Measurements from ENCODE around the gene BCAT1. TPM values are rescaled to one million over a fixed set of nuclear protein-coding genes. Genes with fewer than 3 reads are reported as not detected.

The BCAT1 gene
- total and polyA plus RNA-seq, 2 of the 8 experiments (the other 6 are each of a cell fraction or from before 2014, with no cell fraction given) = 19.7 to 263 TPM

- peaks cover 3% of the 10 kb centered on the region; the same call in 1 of the 2 replicates for H3K23me2 ChIP-seq (ENCODE audit: low read depth, low read length)
- no peak overlapping the region for H3K23ac ChIP-seq (ENCODE audit: insufficient read length)
- H3K9me3 ChIP-seq (ENCODE audit: insufficient read depth in 2 of 2, low read depth in 1 of 2, low read length in 1 of 2) = peaks cover 8 to 13% of the 10 kb centered on the region in 2 experiments; a peak in 3 of 4 replicates
- no peak overlapping the region for H4K91ac ChIP-seq (replicated peaks; ENCODE audit: insufficient read length, low read length)
- no peak overlapping the region for H3K4me3 ChIP-seq (ENCODE audit: extremely low read depth in 1 of 4, insufficient read depth in 2 of 4, low read depth in 3 of 4, low read length in 4 of 4)
- no peak overlapping the region for H2BK12ac ChIP-seq (ENCODE audit: low read depth, low read length)
- no peak overlapping the region for H3K9ac ChIP-seq (replicated peaks in 1 of 4; ENCODE audit: extremely low read depth in 1 of 4, low read depth in 3 of 4, low read length in 3 of 4)
- ChIA-PET CTCF (ENCODE audit: partially characterized antibody) (interaction anchor here (2.6 kb wide), 1 partner anchor 13 kb away, joined by 7 read pairs; no protein-coding TSS in a partner anchor), POLR2A (ENCODE audit: partially characterized antibody) (interaction anchor here (0.6 to 1.4 kb wide), 4 partner anchors 11 to 94 kb away, joined by 3 to 7 read pairs (median 3); partner anchors contain the start of gene BCAT1)
- peaks cover 3% of the 10 kb centered on the region; the same call in 1 of the 2 replicates for H3K79me1 ChIP-seq (ENCODE audit: low read depth, low read length)
- no peak overlapping the region for H2AK5ac ChIP-seq (ENCODE audit: low read depth, low read length)
- H4K8ac ChIP-seq (ENCODE audit: extremely low read depth, insufficient read depth, low read length) = no peak overlapping the region
- 82% methylated on average over 6 of the region's 6 CpGs; no CpG with 5 or more reads in 1 of the 2 experiments for WGBS, 2 experiments (ENCODE audit: extremely low coverage in 1 of 2, insufficient coverage in 1 of 2, insufficient read length in 1 of 2, insufficient replicate concordance in 2 of 2, low coverage in 1 of 2, low lambda C conversion rate in 2 of 2, missing lambda C conversion rate in 1 of 2)
- no peak overlapping the region for H2BK15ac ChIP-seq (ENCODE audit: low read length)
- no peak overlapping the region for H2BK5ac ChIP-seq (ENCODE audit: low read depth, low read length)
- H3K79me2 ChIP-seq (ENCODE audit: control insufficient read depth in 1 of 2, insufficient read depth in 2 of 2, low read length in 2 of 2) = peaks cover 0 to 3% of the 10 kb centered on the region in 2 experiments; a peak in 1 of 4 replicates
- H3K4me2 ChIP-seq (ENCODE audit: insufficient read depth in 1 of 2, low read depth in 2 of 2, low read length in 2 of 2) = no peak overlapping the region
- no peak overlapping the region for H2AFZ ChIP-seq (ENCODE audit: low read length)
- no peak overlapping the region for H3K14ac ChIP-seq (ENCODE audit: insufficient read length)
- H3K56ac ChIP-seq (replicated peaks; ENCODE audit: insufficient read length, low read depth, low read length) = no peak overlapping the region
- FAIRE-seq (no peak), DNase-seq (ENCODE audit: low read depth in 1 of 2, low spot score in 2 of 2) (no peak)
- H2BK120ac ChIP-seq (replicated peaks; ENCODE audit: low read depth, low read length) = no peak overlapping the region
- H3K27me3 ChIP-seq (replicated peaks in 1 of 4; ENCODE audit: control insufficient read depth in 3 of 4, extremely low read depth in 1 of 4, insufficient read depth in 3 of 4, low read length in 3 of 4) = no peaks in the 10 kb centered on the region
- no peak overlapping the region for H4K5ac ChIP-seq (ENCODE audit: insufficient read length, low read depth, low read length)
- peaks cover 0 to 2% (median under 1%) of the 10 kb centered on the region in 4 experiments; a peak in 2 of 7 replicates for H3K4me1 ChIP-seq (replicated peaks in 1 of 4; ENCODE audit: control insufficient read depth in 3 of 4, insufficient read depth in 4 of 4, low read length in 3 of 4)
- no peak overlapping the region for H3K4ac ChIP-seq (replicated peaks; ENCODE audit: insufficient read length, low read depth, low read length)
- H3K18ac ChIP-seq (ENCODE audit: extremely low read depth, low read length) = no peak overlapping the region
- H3K27ac ChIP-seq (ENCODE audit: low read depth, low read length) = no peak overlapping the region
- no peaks in the 10 kb centered on the region for H4K20me1 ChIP-seq (replicated peaks in 1 of 2; ENCODE audit: control insufficient read depth in 1 of 2, insufficient read depth in 2 of 2, low read length in 2 of 2)
- peaks cover 0 to 21% (median 10%) of the 10 kb centered on the region in 4 experiments; a peak in 4 of 8 replicates for H3K36me3 ChIP-seq (ENCODE audit: control insufficient read depth in 2 of 4, insufficient read depth in 4 of 4, low read length in 3 of 4)
- H2BK20ac ChIP-seq (ENCODE audit: low read length) = no peak overlapping the region
- no peak for TF ChIP-seq RXRA (IDR thresholded peaks at IDR 0.05; ENCODE audit: insufficient read depth, low read depth, low read length)
- no peak for TF ChIP-seq BACH1 (IDR thresholded peaks at IDR 0.05; ENCODE audit: low read length)
- TF ChIP-seq YY1 (IDR thresholded peaks at IDR 0.05; ENCODE audit: low read depth, low read length) = no peak
- no peak for TF ChIP-seq USF2 (IDR thresholded peaks at IDR 0.05; ENCODE audit: low read length)
- no peak for TF ChIP-seq SIRT6 (IDR thresholded peaks at IDR 0.05; ENCODE audit: low read length)
- no peak for TF ChIP-seq EGR1 (IDR thresholded peaks at IDR 0.05; ENCODE audit: borderline replicate concordance, low read depth, low read length)
- no peak for TF ChIP-seq EZH2 (IDR thresholded peaks at IDR 0.05; ENCODE audit: low read depth, low read length, severe bottlenecking)
- no peak for TF ChIP-seq E2F6 (IDR thresholded peaks at IDR 0.05)
- TF ChIP-seq CTCF (IDR thresholded peaks at IDR 0.05; ENCODE audit: control extremely low read depth in 1 of 3, insufficient read depth in 1 of 3, low read depth in 1 of 3, low read length in 3 of 3) = no peak
Observed at GRCh38 chr12:24854908-24855307, 94.0 kb downstream of the BCAT1 start.

All from H1 (cell line).